A549 (cell line): ENCODE data around the gene FPR1. TPM values are rescaled to one million over a fixed set of nuclear protein-coding genes. Genes with fewer than 3 reads are reported as not detected.

Experiments used
- ATAC-seq, 2 experiments: fragments of 200-7000 bp in 1 of 2; fragments of >200 bp in 1 of 2; cut with Nextera tagmentation in 1 of 2; cut with Tn5 transposase in 1 of 2; 3 replicates each; pipeline versions ENCODE4 v1.8.0 to v1.9.1; 2018 to 2020; ENCODE audit warnings: mild to moderate bottlenecking in 1 of 2, moderate library complexity in 1 of 2
- CTCF ChIA-PET: fragments of 300-600 bp; sonication (Branson Sonifier 250); formaldehyde crosslinking; extraction: SDS; loops from one replicate; lab custom pipeline; 2021; ENCODE audit warnings: antibody characterized with exemption, inconsistent platforms; lab: Yijun Ruan, JAX
- POLR2A ChIA-PET: fragments of 350-600 bp; formaldehyde crosslinking; extraction: SDS; loops from one replicate; lab custom pipeline; 2021; ENCODE audit warnings: antibody characterized with exemption, inconsistent platforms; lab: Yijun Ruan, JAX
- DNase-seq, 2 experiments: peaks; one replicate each; pipeline versions ENCODE4 v3.0.0 to v3.0.0-alpha.2; 2011 to 2016; ENCODE audit warnings: low read depth in 1 of 2, low spot score in 1 of 2
- FAIRE-seq: peaks from 2 replicates; lab custom pipeline; 2011; peaks lifted over from hg19 to GRCh38; lab: Jason Lieb, UNC
- H3K27ac ChIP-seq, 2 experiments: fragments of >200 bp; sonication (Bioruptor Twin); formaldehyde crosslinking; 3 replicates each; pipeline ENCODE4 v1.5.1; 2016 to 2017
- H3K4me1 ChIP-seq: fragments of >200 bp; sonication (Bioruptor Twin); formaldehyde crosslinking; 3 replicates; pipeline ENCODE4 v1.6.1; 2016
- H3K4me2 ChIP-seq: fragments of >200 bp; sonication (Bioruptor Twin); formaldehyde crosslinking; 3 replicates; pipeline ENCODE4 v1.6.1; 2016
- H3K4me3 ChIP-seq: fragments of >200 bp; sonication (Bioruptor Twin); formaldehyde crosslinking; 3 replicates; pipeline ENCODE4 v1.5.1; 2016
- H3K9me3 ChIP-seq: fragments of >200 bp; sonication (Bioruptor Twin); formaldehyde crosslinking; 3 replicates; pipeline ENCODE4 v1.6.1; 2016
- EP300 ChIP-seq, 2 experiments: fragments of >200 bp; sonication (Bioruptor Twin); formaldehyde crosslinking; IDR thresholded peaks; 2 replicates in 1 of 2; 3 replicates in 1 of 2; pipeline ENCODE4 v1.6.1; 2016 to 2017
- FOSL2 ChIP-seq, 2 experiments: fragments of 450-650 bp in 1 of 2; fragments of >200 bp in 1 of 2; sonication (Bioruptor Twin) in 1 of 2; formaldehyde crosslinking; IDR thresholded peaks; 2 replicates each; pipeline versions ENCODE4 v1.5.0 to v1.6.1; 2016 to 2020; ENCODE audit warnings: mild to moderate bottlenecking in 1 of 2, moderate library complexity in 1 of 2
- GATA3 ChIP-seq: IDR thresholded peaks from 2 replicates; pipeline ENCODE4 v1.6.1; 2012; ENCODE audit warnings: borderline replicate concordance
- HOXB5 ChIP-seq: fragments of 250-450 bp; sonication (Bioruptor Pico); IDR thresholded peaks from 2 replicates; pipeline ENCODE4 v1.5.0; 2020; ENCODE audit warnings: mild to moderate bottlenecking, moderate library complexity
- MAZ ChIP-seq: fragments of 150-350 bp; IDR thresholded peaks from 2 replicates; pipeline ENCODE4 v1.6.1; 2014; ENCODE audit warnings: antibody characterized with exemption, low read depth, low read length, borderline replicate concordance
- MYC ChIP-seq: IDR thresholded peaks from 2 replicates; pipeline ENCODE4 v1.6.1; 2012; ENCODE audit warnings: mild to moderate bottlenecking, inconsistent platforms, low read length, improper control_type of control experiment, borderline replicate concordance
- NR3C1 ChIP-seq: fragments of >200 bp; sonication (Bioruptor Twin); formaldehyde crosslinking; IDR thresholded peaks from 3 replicates; pipeline ENCODE4 v1.6.1; 2017
- RFX5 ChIP-seq: fragments of 450-650 bp; IDR thresholded peaks from 2 replicates; pipeline ENCODE4 v1.7.1; 2014; ENCODE audit warnings: antibody characterized with exemption, mild to moderate bottlenecking, moderate library complexity
- TFCP2L1 ChIP-seq: fragments of 250-450 bp; sonication (Bioruptor Pico); IDR thresholded peaks from 2 replicates; pipeline ENCODE4 v1.5.0; 2021; ENCODE audit warnings: mild to moderate bottlenecking
- ZSCAN20 ChIP-seq: fragments of 250-450 bp; sonication (Bioruptor Pico); IDR thresholded peaks from 2 replicates; pipeline ENCODE4 v1.8.0; 2022; ENCODE audit warnings: mild to moderate bottlenecking, moderate library complexity
- WGBS: methylation state at CpG from one replicate; pipeline ENCODE4 v1.1.6; 2017; ENCODE audit errors: missing lambda C conversion rate; 5-methylcytosine and 5-hydroxymethylcytosine counted together
- polyA plus RNA-seq, 4 experiments: library from polyadenylated mRNA; depleted of rRNA in 3 of 4; stranded (reverse); fragments of >200 nt; fragmentation: RNase III in 1 of 4; extraction: RNeasy Plus Mini Kit Qiagen cat#74134 plus additional on column Dnase treatment in 1 of 4; gene quantifications; 2 replicates in 3 of 4; 3 replicates in 1 of 4; pipeline ENCODE4 v1.2.3, GENCODE V29; 2011 to 2017
- TF ChIP-seq, protein P1 (sequence below): fragments of 250-450 bp; sonication (Bioruptor Pico); IDR thresholded peaks from 2 replicates; pipeline ENCODE4 v1.5.0; 2020; ENCODE audit warnings: low read depth, mild to moderate bottlenecking, moderate library complexity
- TF ChIP-seq, protein P2 (sequence below): fragments of 450-650 bp; IDR thresholded peaks from 2 replicates; pipeline ENCODE4 v1.6.1; 2014; ENCODE audit warnings: antibody characterized with exemption
- TF ChIP-seq, protein P3 (sequence below): fragments of >200 bp; sonication (Bioruptor Twin); formaldehyde crosslinking; IDR thresholded peaks from 3 replicates; pipeline ENCODE4 v1.5.1; 2016

Gene FPR1
- polyA plus RNA-seq, 2 of the 4 experiments (the other 2 are of a cell fraction) = not detected

DNA sequence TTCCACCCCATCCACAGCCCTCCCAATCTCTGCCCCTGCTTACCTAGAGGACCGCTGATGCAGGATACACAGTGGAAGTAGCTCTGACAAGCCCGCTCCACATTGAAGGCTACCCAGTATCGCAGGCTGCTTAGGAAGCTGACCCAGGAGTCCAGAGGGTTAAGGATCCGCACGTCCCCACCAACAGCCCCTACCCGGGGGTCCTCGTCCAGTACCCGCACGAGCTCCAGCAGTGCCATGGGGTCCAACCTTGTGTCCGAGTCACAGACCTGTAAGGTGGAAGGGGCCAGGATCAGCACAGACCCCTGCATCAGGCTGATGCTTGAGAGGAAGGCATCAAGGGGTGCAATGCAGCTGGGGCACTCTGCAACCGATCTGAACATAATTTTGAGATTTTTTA lies 34.8 kb downstream of the FPR1 start:
- no peak for TF ChIP-seq HOXB5 (CRISPR knock-in tag)
- TF ChIP-seq TFCP2L1 (CRISPR knock-in tag) = no peak
- no peak for TF ChIP-seq FOSL2 (IDR thresholded peaks at IDR 0.05)
- no peak for TF ChIP-seq FOSL2 (CRISPR knock-in tag; IDR thresholded peaks at IDR 0.05)
- TF ChIP-seq, protein P1, sequence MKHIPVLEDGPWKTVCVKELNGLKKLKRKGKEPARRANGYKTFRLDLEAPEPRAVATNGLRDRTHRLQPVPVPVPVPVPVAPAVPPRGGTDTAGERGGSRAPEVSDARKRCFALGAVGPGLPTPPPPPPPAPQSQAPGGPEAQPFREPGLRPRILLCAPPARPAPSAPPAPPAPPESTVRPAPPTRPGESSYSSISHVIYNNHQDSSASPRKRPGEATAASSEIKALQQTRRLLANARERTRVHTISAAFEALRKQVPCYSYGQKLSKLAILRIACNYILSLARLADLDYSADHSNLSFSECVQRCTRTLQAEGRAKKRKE (CRISPR knock-in tag) = no peak
- TF ChIP-seq MAZ = no peak
- TF ChIP-seq, protein P2, sequence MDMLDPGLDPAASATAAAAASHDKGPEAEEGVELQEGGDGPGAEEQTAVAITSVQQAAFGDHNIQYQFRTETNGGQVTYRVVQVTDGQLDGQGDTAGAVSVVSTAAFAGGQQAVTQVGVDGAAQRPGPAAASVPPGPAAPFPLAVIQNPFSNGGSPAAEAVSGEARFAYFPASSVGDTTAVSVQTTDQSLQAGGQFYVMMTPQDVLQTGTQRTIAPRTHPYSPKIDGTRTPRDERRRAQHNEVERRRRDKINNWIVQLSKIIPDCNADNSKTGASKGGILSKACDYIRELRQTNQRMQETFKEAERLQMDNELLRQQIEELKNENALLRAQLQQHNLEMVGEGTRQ = no peak
- no peak for TF ChIP-seq RFX5
- no peak for TF ChIP-seq ZSCAN20 (CRISPR knock-in tag)
- POLR2A ChIA-PET = interaction anchor here (0.8 kb wide), 1 partner anchor 29 kb away, joined by 3 read pairs; no protein-coding TSS in a partner anchor
- 33% methylated on average over 11 of the region's 11 CpGs for WGBS
- peaks cover 24% of the 10 kb centered on the region for H3K9me3 ChIP-seq
- FAIRE-seq = no peak
- H3K4me3 ChIP-seq = no peak overlapping the region
- no peak overlapping the region for H3K4me2 ChIP-seq
- no peak for DNase-seq
- no peaks in the 10 kb centered on the region for H3K4me1 ChIP-seq
- no peak overlapping the region for H3K27ac ChIP-seq
- ATAC-seq = no peak; a peak in 1 of 6 replicates
- CTCF ChIA-PET = interaction anchor here (0.6 kb wide), 1 partner anchor 101 kb away, joined by 3 read pairs; no protein-coding TSS in a partner anchor

DNA sequence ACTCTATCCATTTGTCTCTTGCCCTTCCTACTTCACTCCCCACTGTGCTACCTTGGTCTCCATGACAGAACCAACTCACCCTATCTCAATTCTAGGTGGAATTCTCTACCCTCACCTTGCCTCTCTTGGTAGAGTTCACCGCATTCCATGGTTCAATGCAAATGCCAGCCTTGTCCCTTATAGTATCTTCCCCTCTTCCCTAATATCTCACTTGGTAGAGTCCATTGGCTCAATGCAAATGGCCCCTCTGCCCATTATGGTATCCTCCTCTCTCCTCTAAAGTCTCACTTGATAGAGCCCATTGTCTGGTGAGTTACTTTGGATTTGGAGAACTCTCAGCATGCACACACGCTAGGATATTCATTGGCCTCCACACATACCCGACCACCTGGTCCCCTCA lies 35.8 kb downstream of the FPR1 start:
- 22% methylated on average over 3 of the region's 3 CpGs for WGBS
- Histone ChIP-seq H3K27ac (no peak overlapping the region), H3K4me3 (no peak overlapping the region), H3K4me2 (no peak overlapping the region), H3K9me3 (peaks cover 22% of the 10 kb centered on the region), H3K4me1 (no peaks in the 10 kb centered on the region)
- ChIA-PET POLR2A (no interaction called here), CTCF (no interaction called here)
- no peak for FAIRE-seq
- no peak for ATAC-seq
- no peak for TF ChIP-seq GATA3
- TF ChIP-seq MYC = no peak
- no peak for DNase-seq

DNA sequence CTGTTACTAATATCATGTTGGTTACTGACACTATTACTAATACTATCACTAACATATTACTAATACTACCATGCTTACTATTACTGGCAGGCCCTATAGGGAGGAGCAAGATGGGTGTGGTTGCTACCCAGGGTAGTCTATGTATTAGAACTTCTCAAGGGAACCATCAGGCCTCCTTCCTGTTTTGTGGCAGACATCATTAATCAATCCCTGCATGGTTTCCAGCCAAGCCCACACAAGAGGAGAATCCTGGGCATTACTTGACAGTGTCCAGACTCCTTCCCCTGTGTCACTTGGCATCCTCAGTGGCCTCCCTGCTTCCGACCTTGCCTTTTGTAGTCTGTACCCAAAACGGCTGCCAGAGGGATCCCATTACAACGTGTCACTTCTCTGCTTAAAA lies 36.8 kb downstream of the FPR1 start:
- FAIRE-seq = no peak
- WGBS = 15% methylated on average over 3 of the region's 3 CpGs
- POLR2A ChIA-PET = no interaction called here

More for the DNA sequence above, 36.8 kb downstream of the FPR1 start:
- CTCF ChIA-PET = no interaction called here
- H3K4me2 ChIP-seq = no peak overlapping the region
- H3K4me3 ChIP-seq = no peak overlapping the region
- no peak for TF ChIP-seq NR3C1
- TF ChIP-seq EP300 (IDR thresholded peaks at IDR 0.05) = no peak
- TF ChIP-seq, protein P3, sequence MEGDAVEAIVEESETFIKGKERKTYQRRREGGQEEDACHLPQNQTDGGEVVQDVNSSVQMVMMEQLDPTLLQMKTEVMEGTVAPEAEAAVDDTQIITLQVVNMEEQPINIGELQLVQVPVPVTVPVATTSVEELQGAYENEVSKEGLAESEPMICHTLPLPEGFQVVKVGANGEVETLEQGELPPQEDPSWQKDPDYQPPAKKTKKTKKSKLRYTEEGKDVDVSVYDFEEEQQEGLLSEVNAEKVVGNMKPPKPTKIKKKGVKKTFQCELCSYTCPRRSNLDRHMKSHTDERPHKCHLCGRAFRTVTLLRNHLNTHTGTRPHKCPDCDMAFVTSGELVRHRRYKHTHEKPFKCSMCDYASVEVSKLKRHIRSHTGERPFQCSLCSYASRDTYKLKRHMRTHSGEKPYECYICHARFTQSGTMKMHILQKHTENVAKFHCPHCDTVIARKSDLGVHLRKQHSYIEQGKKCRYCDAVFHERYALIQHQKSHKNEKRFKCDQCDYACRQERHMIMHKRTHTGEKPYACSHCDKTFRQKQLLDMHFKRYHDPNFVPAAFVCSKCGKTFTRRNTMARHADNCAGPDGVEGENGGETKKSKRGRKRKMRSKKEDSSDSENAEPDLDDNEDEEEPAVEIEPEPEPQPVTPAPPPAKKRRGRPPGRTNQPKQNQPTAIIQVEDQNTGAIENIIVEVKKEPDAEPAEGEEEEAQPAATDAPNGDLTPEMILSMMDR = no peak
- no peak for TF ChIP-seq FOSL2 (IDR thresholded peaks at IDR 0.05)
- TF ChIP-seq FOSL2 (CRISPR knock-in tag; IDR thresholded peaks at IDR 0.05) = no peak
- H3K27ac ChIP-seq = no peak overlapping the region
- H3K9me3 ChIP-seq = peaks cover 12% of the 10 kb centered on the region; the same call in 1 of the 3 replicates
- DNase-seq (no peak), ATAC-seq (peak; percentile 3 to 4; a peak in 1 of 6 replicates)
- H3K4me1 ChIP-seq = no peaks in the 10 kb centered on the region
